IMR-90 (cell line): ENCODE measurements around the gene ARHGDIA. TPM values are rescaled to one million over a fixed set of nuclear protein-coding genes. Genes with fewer than 3 reads are reported as not detected.

ENCODE experiments used
- ATAC-seq: fragments of 200-7000 bp; cut with Tn5 transposase; 2 replicates; pipeline ENCODE4 v1.9.1; 2020; ENCODE audit warnings: low read depth, mild to moderate bottlenecking, moderate library complexity
- BruUV-seq: library from RNA; stranded (reverse); fragments of 400-500 nt; replicated peaks from 2 replicates; lab custom pipeline; 2021; lab: Mats Ljungman, UMichigan
- CTCF ChIA-PET: fragments of 300-600 bp; formaldehyde crosslinking; extraction: SDS; loops from one replicate; lab custom pipeline; 2021; ENCODE audit warnings: antibody characterized with exemption; lab: Yijun Ruan, JAX
- POLR2A ChIA-PET: fragments of 300-600 bp; sonication (Branson Sonifier 250); formaldehyde crosslinking; loops from one replicate; lab custom pipeline; 2022; ENCODE audit warnings: antibody characterized with exemption; ENCODE audit not compliant: unreplicated experiment; lab: Charles Lee
- DNase-seq: peaks from one replicate; pipeline ENCODE4 v3.0.0; 2013
- H2AFZ ChIP-seq: replicated peaks from 2 replicates; pipeline ENCODE3; 2013; ENCODE audit warnings: low read length, mild to moderate bottlenecking; ENCODE audit not compliant: poor library complexity
- H2AK5ac ChIP-seq: 2 replicates; pipeline ENCODE4 v1.6.1; 2013; ENCODE audit warnings: low read depth, low read length, inconsistent platforms
- H2AK9ac ChIP-seq: replicated peaks from 2 replicates; pipeline ENCODE3; 2013; ENCODE audit warnings: mild to moderate bottlenecking, low read depth, low read length, moderate library complexity; ENCODE audit not compliant: poor library complexity
- H2BK120ac ChIP-seq: 2 replicates; pipeline ENCODE4 v1.6.1; 2013; ENCODE audit warnings: low read depth, low read length, inconsistent platforms
- H2BK15ac ChIP-seq: 3 replicates; pipeline ENCODE4 v1.6.1; 2013; ENCODE audit warnings: low read depth, low read length, inconsistent platforms
- H2BK20ac ChIP-seq: 2 replicates; pipeline ENCODE4 v1.6.1; 2013; ENCODE audit warnings: low read depth, mild to moderate bottlenecking, inconsistent platforms, low read length, moderate library complexity
- H2BK5ac ChIP-seq: 2 replicates; pipeline ENCODE4 v1.6.1; 2013; ENCODE audit warnings: mild to moderate bottlenecking, low read depth, low read length, inconsistent platforms; ENCODE audit not compliant: poor library complexity, severe bottlenecking
- H3K14ac ChIP-seq: replicated peaks from 2 replicates; pipeline ENCODE4 v1.6.1; 2013; ENCODE audit warnings: low read depth, low read length, inconsistent platforms
- H3K18ac ChIP-seq: 2 replicates; pipeline ENCODE4 v1.6.1; 2013; ENCODE audit warnings: low read depth, low read length, control low read depth
- H3K23ac ChIP-seq: 2 replicates; pipeline ENCODE4 v1.6.1; 2013; ENCODE audit warnings: low read depth, low read length, inconsistent platforms
- H3K27ac ChIP-seq: 2 replicates; pipeline ENCODE4 v1.5.1; 2013; ENCODE audit warnings: mild to moderate bottlenecking, control low read depth, low read length; ENCODE audit not compliant: insufficient read depth
- H3K27me3 ChIP-seq: 2 replicates; pipeline ENCODE4 v1.6.1; 2013; ENCODE audit warnings: low read length; ENCODE audit not compliant: control insufficient read depth, insufficient read depth
- H3K36me3 ChIP-seq: 2 replicates; pipeline ENCODE4 v1.6.1; 2013; ENCODE audit warnings: low read length, mixed read lengths; ENCODE audit not compliant: control insufficient read depth, insufficient read depth
- H3K4ac ChIP-seq: 2 replicates; pipeline ENCODE4 v1.6.1; 2013; ENCODE audit warnings: low read depth, low read length, inconsistent platforms
- H3K4me1 ChIP-seq: 2 replicates; pipeline ENCODE4 v1.6.1; 2013; ENCODE audit warnings: low read length, mixed read lengths; ENCODE audit not compliant: control insufficient read depth, insufficient read depth
- H3K4me2 ChIP-seq: 2 replicates; pipeline ENCODE4 v1.6.1; 2013; ENCODE audit warnings: low read depth, mild to moderate bottlenecking, control low read depth, low read length, moderate library complexity
- H3K4me3 ChIP-seq: 2 replicates; pipeline ENCODE4 v1.5.1; 2013; ENCODE audit warnings: low read depth, mild to moderate bottlenecking, control low read depth, low read length, moderate library complexity; ENCODE audit not compliant: insufficient read depth
- H3K56ac ChIP-seq: 2 replicates; pipeline ENCODE4 v1.6.1; 2013; ENCODE audit warnings: low read length, inconsistent platforms; ENCODE audit not compliant: insufficient read depth; ENCODE audit errors: extremely low read depth
- H3K79me1 ChIP-seq, 2 experiments: 2 replicates each; pipeline ENCODE4 v1.6.1; 2013; ENCODE audit warnings: low read length in 2 of 2, inconsistent platforms in 1 of 2, low read depth in 1 of 2
- H3K9ac ChIP-seq: 2 replicates; pipeline ENCODE4 v1.6.1; 2013; ENCODE audit warnings: low read depth, low read length, control low read depth
- H3K9me1 ChIP-seq: 2 replicates; pipeline ENCODE4 v1.6.1; 2013; ENCODE audit warnings: low read length, inconsistent platforms; ENCODE audit not compliant: insufficient read depth
- H3K9me3 ChIP-seq: 2 replicates; pipeline ENCODE4 v1.6.1; 2013; ENCODE audit warnings: low read length; ENCODE audit not compliant: control insufficient read depth, insufficient read depth
- H4K20me1 ChIP-seq: 2 replicates; pipeline ENCODE4 v1.6.1; 2013; ENCODE audit warnings: low read length, inconsistent platforms; ENCODE audit not compliant: insufficient read depth
- H4K5ac ChIP-seq: 2 replicates; pipeline ENCODE4 v1.6.1; 2013; ENCODE audit warnings: mild to moderate bottlenecking, low read depth, low read length, control low read depth
- H4K8ac ChIP-seq, 2 experiments: 2 replicates each; pipeline ENCODE4 v1.6.1; 2013; ENCODE audit warnings: low read depth in 2 of 2, low read length in 2 of 2, control low read depth in 1 of 2, inconsistent platforms in 1 of 2
- H4K91ac ChIP-seq: 2 replicates; pipeline ENCODE4 v1.6.1; 2013; ENCODE audit warnings: low read depth, low read length, inconsistent platforms; ENCODE audit not compliant: insufficient read depth
- BHLHE40 ChIP-seq: fragments of 150-350 bp; IDR thresholded peaks from 2 replicates; pipeline ENCODE4 v1.6.1; 2016; ENCODE audit warnings: mild to moderate bottlenecking, low read depth, low read length
- CEBPB ChIP-seq: IDR thresholded peaks from 2 replicates; pipeline ENCODE4 v1.6.1; 2012; ENCODE audit warnings: low read depth, low read length, improper control_type of control experiment
- CHD1 ChIP-seq: IDR thresholded peaks from 2 replicates; pipeline ENCODE4 v1.6.1; 2012; ENCODE audit warnings: low read depth, low read length, improper control_type of control experiment
- CTCF ChIP-seq: conservative IDR thresholded peaks from 2 replicates; pipeline ENCODE4 v1.5.1; 2012; ENCODE audit warnings: mild to moderate bottlenecking, low read depth, low read length, improper control_type of control experiment
- FOS ChIP-seq: fragments of 150-350 bp; IDR thresholded peaks from 2 replicates; pipeline ENCODE4 v1.6.1; 2016; ENCODE audit warnings: low read depth, low read length
- MAFK ChIP-seq: IDR thresholded peaks from 2 replicates; pipeline ENCODE4 v1.6.1; 2012; ENCODE audit warnings: low read depth, low read length, improper control_type of control experiment
- MAZ ChIP-seq: IDR thresholded peaks from 2 replicates; pipeline ENCODE4 v1.6.1; 2012; ENCODE audit warnings: low read depth, mild to moderate bottlenecking, low read length, improper control_type of control experiment, moderate library complexity, borderline replicate concordance
- NFE2L2 ChIP-seq: fragments of 150-350 bp; IDR thresholded peaks from 2 replicates; pipeline ENCODE4 v1.6.1; 2016; ENCODE audit warnings: low read depth, mild to moderate bottlenecking, low read length
- RCOR1 ChIP-seq: IDR thresholded peaks from 2 replicates; pipeline ENCODE4 v1.6.1; 2012; ENCODE audit warnings: mild to moderate bottlenecking, low read length, improper control_type of control experiment; ENCODE audit not compliant: insufficient replicate concordance
- RFX5 ChIP-seq: IDR thresholded peaks from 2 replicates; pipeline ENCODE4 v1.8.0; 2012; ENCODE audit warnings: low read depth, mild to moderate bottlenecking, low read length, moderate library complexity
- SMC3 ChIP-seq: fragments of 150-350 bp; IDR thresholded peaks from 2 replicates; pipeline ENCODE4 v1.6.1; 2016; ENCODE audit warnings: low read depth, mild to moderate bottlenecking, antibody characterized with exemption, low read length, moderate library complexity
- WGBS, 2 experiments: methylation state at CpG; one replicate each; pipeline versions ENCODE4 v1.1.5 to v1.1.7; 2013; ENCODE audit warnings: missing lambda C conversion rate in 2 of 2; ENCODE audit not compliant: insufficient read length in 1 of 2; ENCODE audit errors: extremely low coverage in 2 of 2; 5-methylcytosine and 5-hydroxymethylcytosine counted together
- dilution Hi-C: fragments of 300-500 bp; cut with HindIII; formaldehyde crosslinking; loops from one replicate; pipeline ENCODE4 v1.14.3; 2018; ENCODE audit warnings: low sequenced_read_pairs; ENCODE audit not compliant: unreplicated experiment
- in situ Hi-C: fragments of 300-500 bp; cut with MboI; formaldehyde crosslinking; loops from 3 replicates; pipeline ENCODE4 v1.14.3; 2019; ENCODE audit warnings: low sequenced_read_pairs, inconsistent platforms, mixed read lengths
- intact Hi-C: fragments of 100-400 bp; cut with micrococcal nuclease; formaldehyde crosslinking; loops from 2 replicates; pipeline ENCODE4 v1.10.0; 2022
- polyA plus RNA-seq, 3 experiments: library from polyadenylated mRNA; depleted of rRNA; stranded (reverse); fragments of >200 nt; gene quantifications; 2 replicates each; pipeline ENCODE4 v1.2.3, GENCODE V29; 2012; ENCODE audit warnings: low replicate concordance in 1 of 3
- total RNA-seq: library from RNA; depleted of rRNA; stranded (reverse); fragments of >200 nt; gene quantifications from 2 replicates; pipeline ENCODE4 v1.2.3, GENCODE V29; 2012
- TF ChIP-seq, protein P1 (sequence below): fragments of 150-350 bp; IDR thresholded peaks from 2 replicates; pipeline ENCODE4 v1.6.1; 2016; ENCODE audit warnings: low read depth, mild to moderate bottlenecking, low read length, moderate library complexity, borderline replicate concordance

Gene ARHGDIA
- total and polyA plus RNA-seq, 2 of the 4 experiments (the other 2 are of a cell fraction) = 62.7 to 362 TPM

DNA sequence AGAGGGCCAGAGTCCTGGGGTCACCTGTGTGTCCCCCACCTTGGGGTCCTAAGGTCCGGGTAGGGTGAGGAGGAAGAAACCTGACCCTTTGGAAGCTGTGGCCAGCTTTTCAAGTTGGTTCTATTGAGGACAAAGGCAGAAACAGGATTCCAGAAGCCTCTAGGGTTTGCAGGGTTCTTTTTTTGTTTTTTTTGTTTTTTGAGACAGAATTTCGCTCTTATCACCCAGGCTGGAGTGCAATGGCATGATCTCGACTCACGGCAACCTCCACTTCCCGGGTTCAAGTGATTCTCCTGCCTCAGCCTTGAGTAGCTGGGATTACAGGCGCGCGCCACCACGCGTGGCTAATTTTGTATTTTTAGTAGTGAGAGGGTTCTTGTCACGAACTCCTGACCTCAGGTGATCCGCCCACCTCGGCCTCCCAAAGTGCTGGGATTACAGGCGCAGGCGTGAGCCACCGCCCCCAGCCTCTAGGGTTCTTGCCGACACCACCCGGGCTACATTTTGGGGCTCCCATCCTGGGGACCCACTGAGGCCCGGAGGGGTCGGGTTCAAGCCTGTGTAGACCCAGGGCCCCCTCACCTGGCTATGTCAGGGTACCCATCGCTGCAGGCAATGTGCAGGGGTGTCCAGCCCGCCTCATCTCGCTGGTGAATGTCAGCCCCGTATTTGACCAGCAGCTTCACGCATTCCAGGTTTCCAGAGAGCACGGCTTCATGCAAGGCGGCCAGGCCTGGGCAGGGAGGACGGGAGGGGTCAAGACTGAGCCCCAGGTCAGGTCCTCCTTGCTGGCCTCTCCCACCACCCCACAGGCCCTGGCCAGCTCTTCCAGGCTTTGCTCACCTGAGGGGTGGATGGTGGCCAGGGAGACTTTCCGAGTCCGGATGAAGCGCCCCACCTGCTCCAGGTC, 37.0 kb downstream of the ARHGDIA start:
- in situ Hi-C loops = no loop called here
- dilution Hi-C loops = no loop called here
- H2BK5ac ChIP-seq = peak overlapping the region; percentile 98
- no TSS peak for BruUV-seq
- CTCF ChIA-PET = no interaction called here
- TF ChIP-seq MAFK (no peak), RFX5 (no peak), CTCF (no peak), MAZ (no peak), CEBPB (no peak), FOS (no peak), BHLHE40 (no peak), NFE2L2 (no peak), RCOR1 (no peak), CHD1 (no peak), SMC3 (no peak)
- TF ChIP-seq, protein P1, sequence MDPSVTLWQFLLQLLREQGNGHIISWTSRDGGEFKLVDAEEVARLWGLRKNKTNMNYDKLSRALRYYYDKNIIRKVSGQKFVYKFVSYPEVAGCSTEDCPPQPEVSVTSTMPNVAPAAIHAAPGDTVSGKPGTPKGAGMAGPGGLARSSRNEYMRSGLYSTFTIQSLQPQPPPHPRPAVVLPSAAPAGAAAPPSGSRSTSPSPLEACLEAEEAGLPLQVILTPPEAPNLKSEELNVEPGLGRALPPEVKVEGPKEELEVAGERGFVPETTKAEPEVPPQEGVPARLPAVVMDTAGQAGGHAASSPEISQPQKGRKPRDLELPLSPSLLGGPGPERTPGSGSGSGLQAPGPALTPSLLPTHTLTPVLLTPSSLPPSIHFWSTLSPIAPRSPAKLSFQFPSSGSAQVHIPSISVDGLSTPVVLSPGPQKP = no peak
- peak overlapping the region; percentile 87 for H3K4me3 ChIP-seq
- peaks cover 7% of the 10 kb centered on the region; the same call in 1 of the 2 replicates for H3K36me3 ChIP-seq
- H3K4ac ChIP-seq = peak overlapping the region; percentile 100
- WGBS, 2 experiments = 90% methylated on average over 18 of the region's 31 CpGs; no CpG with 5 or more reads in 1 of the 2 experiments
- no peaks in the 10 kb centered on the region for H3K9me3 ChIP-seq
- peak overlapping the region; percentile 97; the same call in 1 of the 2 replicates for H3K18ac ChIP-seq
- H2BK15ac ChIP-seq = 0 out of 3 replicates have a peak overlapping the region, but pooled peaks have one; percentile 34
- no peak for ATAC-seq
- H2AK9ac ChIP-seq = peak overlapping the region; percentile 100
- H4K5ac ChIP-seq = peak overlapping the region; percentile 97
- POLR2A ChIA-PET = no interaction called here
- H3K4me2 ChIP-seq = peak overlapping the region; percentile 95
- peak overlapping the region; percentile 93 for H2AFZ ChIP-seq
- peaks cover 15 to 46% of the 10 kb centered on the region in 2 experiments for H3K79me1 ChIP-seq
- no peak overlapping the region for H3K56ac ChIP-seq
- H3K4me1 ChIP-seq = peaks cover 15% of the 10 kb centered on the region
- peak overlapping the region; percentile 97 for H3K27ac ChIP-seq
- H4K8ac ChIP-seq = peak overlapping the region; percentile 98 to 100
- peak overlapping the region; percentile 100 for H3K14ac ChIP-seq
- H2BK120ac ChIP-seq = peak overlapping the region; percentile 65
- H3K27me3 ChIP-seq = no peaks in the 10 kb centered on the region
- peak overlapping the region; percentile 97 for H3K9ac ChIP-seq
- H4K20me1 ChIP-seq = peaks cover 20% of the 10 kb centered on the region
- H3K9me1 ChIP-seq = peaks cover 31% of the 10 kb centered on the region
- peak overlapping the region; percentile 100 for H2AK5ac ChIP-seq
- H3K23ac ChIP-seq = peak overlapping the region; percentile 95; the same call in 1 of the 2 replicates
- peak overlapping the region; percentile 99 for H4K91ac ChIP-seq
- intact Hi-C loops = no loop called here
- DNase-seq = no peak
- no peak overlapping the region for H2BK20ac ChIP-seq
